Neural progenitor cell (in vitro differentiated cells): ENCODE measurements around the gene CES2. TPM values are rescaled to one million over a fixed set of nuclear protein-coding genes. Genes with fewer than 3 reads are reported as not detected.

Experiments used
- DNase-seq: peaks from one replicate; pipeline ENCODE4 v3.0.0-alpha.2; 2016; ENCODE audit warnings: low spot score
- H2AFZ ChIP-seq: fragments of 200-600 bp; sonication (generic); replicated peaks from 2 replicates; pipeline ENCODE4 v1.6.1; 2016; ENCODE audit warnings: antibody characterized with exemption
- H3F3A ChIP-seq: fragments of 200-600 bp; sonication (generic); 2 replicates; pipeline ENCODE4 v1.6.1; 2016; ENCODE audit warnings: antibody characterized with exemption, low read depth
- H3K27ac ChIP-seq: fragments of 200-600 bp; sonication (generic); 2 replicates; pipeline ENCODE4 v1.5.1; 2016; ENCODE audit warnings: mild to moderate bottlenecking
- H3K27me3 ChIP-seq: fragments of 200-600 bp; sonication (generic); 2 replicates; pipeline ENCODE4 v1.6.1; 2016; ENCODE audit warnings: mild to moderate bottlenecking, moderate library complexity
- H3K36me3 ChIP-seq: fragments of 200-600 bp; sonication (generic); 2 replicates; pipeline ENCODE4 v1.5.1; 2016
- H3K4me1 ChIP-seq: fragments of 200-600 bp; sonication (generic); 2 replicates; pipeline ENCODE4 v1.6.1; 2016; ENCODE audit warnings: mixed run types
- H3K4me2 ChIP-seq: fragments of 200-600 bp; sonication (generic); 2 replicates; pipeline ENCODE4 v1.6.1; 2016
- H3K4me3 ChIP-seq: fragments of 200-600 bp; sonication (generic); 2 replicates; pipeline ENCODE4 v1.5.1; 2016
- H3K79me2 ChIP-seq: fragments of 200-600 bp; sonication (generic); 2 replicates; pipeline ENCODE4 v1.6.1; 2016; ENCODE audit warnings: low read depth
- H3K9ac ChIP-seq: fragments of 200-600 bp; sonication (generic); 2 replicates; pipeline ENCODE4 v1.6.1; 2016
- H3K9me3 ChIP-seq: fragments of 200-600 bp; sonication (generic); 2 replicates; pipeline ENCODE4 v1.5.1; 2016; ENCODE audit warnings: low read depth
- H4K20me1 ChIP-seq: fragments of 200-600 bp; sonication (generic); 2 replicates; pipeline ENCODE4 v1.6.1; 2016; ENCODE audit warnings: low read depth
- H3K27ac Mint-ChIP-seq: 3 replicates; pipeline ENCODE4 v1.8.0; 2021; ENCODE audit warnings: mixed read lengths
- H3K27me3 Mint-ChIP-seq: 2 replicates; pipeline ENCODE4 v1.8.0; 2022; ENCODE audit warnings: low read depth, mild to moderate bottlenecking, inconsistent platforms, moderate library complexity, mixed read lengths; ENCODE audit not compliant: insufficient read depth
- H3K36me3 Mint-ChIP-seq: 3 replicates; pipeline ENCODE4 v1.8.0; 2021; ENCODE audit warnings: mixed read lengths
- H3K4me1 Mint-ChIP-seq: 3 replicates; pipeline ENCODE4 v1.8.0; 2021; ENCODE audit warnings: mixed read lengths
- H3K4me3 Mint-ChIP-seq: 3 replicates; pipeline ENCODE4 v1.8.0; 2021; ENCODE audit warnings: mild to moderate bottlenecking, moderate library complexity, mixed read lengths
- H3K9me3 Mint-ChIP-seq: 3 replicates; pipeline ENCODE4 v1.8.0; 2020; ENCODE audit warnings: mixed read lengths
- EZH2 ChIP-seq: fragments of 200-600 bp; sonication (generic); IDR thresholded peaks from 2 replicates; pipeline ENCODE4 v1.6.1; 2017; ENCODE audit warnings: antibody characterized with exemption, mild to moderate bottlenecking, moderate library complexity
- EZH2phosphoT487 ChIP-seq: fragments of 200-600 bp; sonication (generic); IDR thresholded peaks from 2 replicates; pipeline ENCODE4 v1.6.1; 2017; ENCODE audit warnings: antibody characterized with exemption
- total RNA-seq: library from RNA; depleted of rRNA; stranded (reverse); fragments of >200 nt; gene quantifications from 2 replicates; pipeline ENCODE4 v1.2.3, GENCODE V29; 2015; ENCODE audit warnings: low replicate concordance
- TF ChIP-seq, protein P1 (sequence below): fragments of 200-600 bp; sonication (generic); IDR thresholded peaks from 2 replicates; pipeline ENCODE4 v1.5.1; 2017; ENCODE audit warnings: antibody characterized with exemption, mild to moderate bottlenecking

The CES2 gene
- total RNA-seq, 1 donor from 2014 or later, result 11.1 TPM

DNA sequence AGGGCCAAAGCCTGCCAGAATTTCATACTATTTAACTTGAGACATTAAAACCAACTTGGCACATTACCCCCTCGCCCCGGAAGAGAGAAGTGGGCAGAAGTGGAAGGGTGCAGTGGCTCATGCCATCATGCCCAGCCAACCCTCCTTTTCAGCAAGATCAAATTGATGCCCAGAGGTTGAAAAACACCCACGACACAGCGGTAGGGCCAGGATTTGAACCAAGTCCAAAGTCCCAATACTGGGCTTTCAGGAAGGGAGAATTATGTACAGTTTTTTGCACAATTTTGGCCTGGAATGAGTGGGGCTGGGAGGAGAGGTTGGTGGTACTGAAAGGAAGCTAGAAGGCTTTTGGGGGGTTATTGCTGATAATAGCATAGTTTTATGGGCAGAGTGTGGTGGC, 44.0 kb upstream of the CES2 start:
- no peaks in the 10 kb centered on the region for H3F3A ChIP-seq
- no peak for DNase-seq
- H3K27ac Mint-ChIP-seq, result no peak overlapping the region
- H3K9ac ChIP-seq, result no peak overlapping the region
- peaks cover 2% of the 10 kb centered on the region for H3K4me1 Mint-ChIP-seq
- H3K79me2 ChIP-seq, result no peaks in the 10 kb centered on the region
- H3K4me2 ChIP-seq, result no peak overlapping the region
- TF ChIP-seq EZH2 (no peak), EZH2phosphoT487 (no peak)
- TF ChIP-seq, protein P1, sequence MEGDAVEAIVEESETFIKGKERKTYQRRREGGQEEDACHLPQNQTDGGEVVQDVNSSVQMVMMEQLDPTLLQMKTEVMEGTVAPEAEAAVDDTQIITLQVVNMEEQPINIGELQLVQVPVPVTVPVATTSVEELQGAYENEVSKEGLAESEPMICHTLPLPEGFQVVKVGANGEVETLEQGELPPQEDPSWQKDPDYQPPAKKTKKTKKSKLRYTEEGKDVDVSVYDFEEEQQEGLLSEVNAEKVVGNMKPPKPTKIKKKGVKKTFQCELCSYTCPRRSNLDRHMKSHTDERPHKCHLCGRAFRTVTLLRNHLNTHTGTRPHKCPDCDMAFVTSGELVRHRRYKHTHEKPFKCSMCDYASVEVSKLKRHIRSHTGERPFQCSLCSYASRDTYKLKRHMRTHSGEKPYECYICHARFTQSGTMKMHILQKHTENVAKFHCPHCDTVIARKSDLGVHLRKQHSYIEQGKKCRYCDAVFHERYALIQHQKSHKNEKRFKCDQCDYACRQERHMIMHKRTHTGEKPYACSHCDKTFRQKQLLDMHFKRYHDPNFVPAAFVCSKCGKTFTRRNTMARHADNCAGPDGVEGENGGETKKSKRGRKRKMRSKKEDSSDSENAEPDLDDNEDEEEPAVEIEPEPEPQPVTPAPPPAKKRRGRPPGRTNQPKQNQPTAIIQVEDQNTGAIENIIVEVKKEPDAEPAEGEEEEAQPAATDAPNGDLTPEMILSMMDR, result no peak
- H3K36me3 Mint-ChIP-seq, result peaks cover 5% of the 10 kb centered on the region
- H3K36me3 ChIP-seq, result peaks cover 3% of the 10 kb centered on the region
- no peaks in the 10 kb centered on the region for H3K4me1 ChIP-seq
- H4K20me1 ChIP-seq, result peaks cover 8% of the 10 kb centered on the region
- no peak overlapping the region for H3K27ac ChIP-seq
- no peak overlapping the region for H3K4me3 ChIP-seq
- no peak overlapping the region for H3K4me3 Mint-ChIP-seq
- peaks cover 4% of the 10 kb centered on the region for H3K27me3 Mint-ChIP-seq
- H3K9me3 Mint-ChIP-seq, result no peaks in the 10 kb centered on the region
- no peaks in the 10 kb centered on the region for H3K9me3 ChIP-seq
- H2AFZ ChIP-seq, result no peak overlapping the region
- no peaks in the 10 kb centered on the region for H3K27me3 ChIP-seq

DNA sequence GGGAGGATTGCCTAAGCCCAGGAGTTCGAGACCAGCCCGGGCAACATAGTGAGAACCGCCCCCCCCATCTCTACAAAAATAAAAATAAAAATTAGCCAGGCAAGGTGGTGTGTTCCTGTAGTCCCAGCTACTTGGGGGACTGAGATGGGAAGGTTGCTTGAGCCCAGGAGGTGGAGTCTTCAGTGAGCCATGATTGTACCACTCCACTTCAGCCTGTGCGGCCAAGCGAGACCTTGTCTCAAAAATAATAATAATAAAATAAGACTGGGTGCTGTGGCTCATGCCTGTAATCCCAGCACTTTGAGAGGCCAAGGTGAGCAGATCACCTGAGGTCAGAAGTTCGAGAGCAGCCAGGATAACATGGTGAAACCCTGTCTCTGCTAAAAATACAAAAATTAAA, 43.5 kb upstream of the CES2 start:
- peaks cover 1% of the 10 kb centered on the region for H3K36me3 Mint-ChIP-seq
- H3K27ac Mint-ChIP-seq, result no peak overlapping the region

DNA sequence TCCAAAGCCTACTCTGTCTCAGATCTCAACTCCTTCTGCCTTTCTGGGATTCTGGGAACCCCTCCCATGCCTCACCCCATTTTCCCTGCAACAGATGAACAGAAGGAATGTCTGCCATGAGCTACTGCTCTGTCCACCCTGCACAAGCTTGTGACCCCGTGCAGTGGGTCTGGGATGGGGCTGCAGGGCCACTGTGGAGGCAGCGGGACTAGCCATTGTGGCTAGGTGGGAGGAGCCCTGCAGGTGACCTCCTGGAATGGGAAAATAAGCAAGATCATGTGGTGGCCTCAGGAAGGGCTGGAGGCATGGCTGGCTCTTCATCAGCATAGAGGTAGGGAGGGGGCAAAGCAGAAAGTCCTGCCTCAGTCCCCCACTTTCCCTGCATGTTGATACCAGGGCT, 41.3 kb upstream of the CES2 start:
- TF ChIP-seq EZH2phosphoT487 (no peak), EZH2 (no peak)
- TF ChIP-seq, protein P1, result no peak
- no peak overlapping the region for H3K27ac Mint-ChIP-seq
- no peak overlapping the region for H2AFZ ChIP-seq
- no peaks in the 10 kb centered on the region for H4K20me1 ChIP-seq
- H3K36me3 Mint-ChIP-seq, result no peaks in the 10 kb centered on the region
- H3K4me1 ChIP-seq, result no peaks in the 10 kb centered on the region
- no peaks in the 10 kb centered on the region for H3K36me3 ChIP-seq
- H3K27ac ChIP-seq, result no peak overlapping the region
- DNase-seq, result no peak
- H3K4me3 Mint-ChIP-seq, result no peak overlapping the region
- H3K9ac ChIP-seq, result no peak overlapping the region
- no peak overlapping the region for H3K4me2 ChIP-seq
- H3K27me3 ChIP-seq, result no peaks in the 10 kb centered on the region
- no peak overlapping the region for H3K4me3 ChIP-seq
- H3K9me3 Mint-ChIP-seq, result no peaks in the 10 kb centered on the region
- H3F3A ChIP-seq, result no peaks in the 10 kb centered on the region
- peaks cover 5% of the 10 kb centered on the region for H3K4me1 Mint-ChIP-seq
- peaks cover 5% of the 10 kb centered on the region for H3K27me3 Mint-ChIP-seq
- no peaks in the 10 kb centered on the region for H3K9me3 ChIP-seq
- H3K79me2 ChIP-seq, result no peaks in the 10 kb centered on the region

More for the DNA sequence above, 43.5 kb upstream of the CES2 start:
- no peak overlapping the region for H3K4me2 ChIP-seq
- no peaks in the 10 kb centered on the region for H3K4me1 ChIP-seq
- H2AFZ ChIP-seq, result no peak overlapping the region
- no peak overlapping the region for H3K4me3 ChIP-seq
- no peaks in the 10 kb centered on the region for H3K79me2 ChIP-seq
- H3K9me3 Mint-ChIP-seq, result no peaks in the 10 kb centered on the region
- H3K4me1 Mint-ChIP-seq, result peaks cover 2% of the 10 kb centered on the region
- no peaks in the 10 kb centered on the region for H3K27me3 ChIP-seq
- TF ChIP-seq EZH2phosphoT487 (no peak), EZH2 (no peak)
- TF ChIP-seq, protein P1, result no peak
- no peak overlapping the region for H3K9ac ChIP-seq
- no peak overlapping the region for H3K27ac ChIP-seq
- peaks cover 6% of the 10 kb centered on the region for H4K20me1 ChIP-seq
- peaks cover 3% of the 10 kb centered on the region for H3K36me3 ChIP-seq
- peaks cover 4% of the 10 kb centered on the region for H3K27me3 Mint-ChIP-seq
- H3K4me3 Mint-ChIP-seq, result no peak overlapping the region
- no peaks in the 10 kb centered on the region for H3F3A ChIP-seq
- DNase-seq, result no peak
- no peaks in the 10 kb centered on the region for H3K9me3 ChIP-seq
